ENCODE results near the gene ZNF618.

Gene ZNF618

GRCh38 chr9:113912816-113913215 lies 36.7 kb downstream of the ZNF618 start:
- no peak for DNase-seq

- DNase-seq, result no peak
Observed at GRCh38 chr9:113913426-113914195, 37.5 kb downstream of the ZNF618 start.

- DNase-seq, result no peak
Observed at GRCh38 chr9:113914517-113914916, 38.4 kb downstream of the ZNF618 start.

GRCh38 chr9:113915817-113916434 lies 39.8 kb downstream of the ZNF618 start:
- DNase-seq, result no peak

GRCh38 chr9:113916931-113917330 lies 40.8 kb downstream of the ZNF618 start:
- DNase-seq, result no peak

GRCh38 chr9:113918697-113919350 lies 42.7 kb downstream of the ZNF618 start:
- no peak for DNase-seq

GRCh38 chr9:113919382-113919781 lies 43.3 kb downstream of the ZNF618 start:
- DNase-seq, result no peak

- no peak for DNase-seq
Observed at GRCh38 chr9:113919871-113920270, 43.8 kb downstream of the ZNF618 start.

GRCh38 chr9:113920872-113921271 lies 44.8 kb downstream of the ZNF618 start:
- no peak for DNase-seq

GRCh38 chr9:113921396-113921925 lies 45.4 kb downstream of the ZNF618 start:
- DNase-seq, result no peak

- no peak for DNase-seq
Observed at GRCh38 chr9:113922160-113922559, 46.1 kb downstream of the ZNF618 start.

GRCh38 chr9:113926211-113926610 lies 50.1 kb downstream of the ZNF618 start:
- DNase-seq, result no peak

- no peak for DNase-seq
Observed at GRCh38 chr9:113927277-113927676, 51.2 kb downstream of the ZNF618 start.

- DNase-seq, result no peak
Observed at GRCh38 chr9:113928269-113928668, 52.2 kb downstream of the ZNF618 start.

GRCh38 chr9:113929634-113930389 lies 53.7 kb downstream of the ZNF618 start:
- no peak for DNase-seq

GRCh38 chr9:113930390-113930783 lies 54.3 kb downstream of the ZNF618 start:
- DNase-seq, result no peak

GRCh38 chr9:113931140-113931539 lies 55.0 kb downstream of the ZNF618 start:
- no peak for DNase-seq

GRCh38 chr9:113931777-113932176 lies 55.7 kb downstream of the ZNF618 start:
- DNase-seq, result no peak

GRCh38 chr9:113932906-113933584 lies 56.9 kb downstream of the ZNF618 start:
- DNase-seq, result no peak

- no peak for DNase-seq
Observed at GRCh38 chr9:113933671-113934070, 57.6 kb downstream of the ZNF618 start.

GRCh38 chr9:113934167-113934828 lies 58.2 kb downstream of the ZNF618 start:
- DNase-seq, result no peak

Data from activated naive CD4-positive, alpha-beta T cell treated with Interleukin-2 at 50 U/mL for 16 hours (primary cell).